Measurements from ENCODE around the gene PCDHGA10.
A peak's percentile ranks its signal among the peaks of the same experiment; 100 is the strongest.
"Not testable (repeated sequence)": the region's sequence is repeated elsewhere in the genome, so short reads cannot be mapped to it uniquely, and the experiment has no call there.

Gene PCDHGA10

GRCh38 chr5:141417494-141418172 is 4.8 kb downstream of the PCDHGA10 start, which contains the start of gene PCDHGB7:
TSS of gene PCDHGB7 (plus strand) at chr5:141417677. CDS start at chr5:141417860, 183 bp downstream.
- peak within 1 kb of the TSS; percentile 48 for H3K27ac ChIP-seq

DNA sequence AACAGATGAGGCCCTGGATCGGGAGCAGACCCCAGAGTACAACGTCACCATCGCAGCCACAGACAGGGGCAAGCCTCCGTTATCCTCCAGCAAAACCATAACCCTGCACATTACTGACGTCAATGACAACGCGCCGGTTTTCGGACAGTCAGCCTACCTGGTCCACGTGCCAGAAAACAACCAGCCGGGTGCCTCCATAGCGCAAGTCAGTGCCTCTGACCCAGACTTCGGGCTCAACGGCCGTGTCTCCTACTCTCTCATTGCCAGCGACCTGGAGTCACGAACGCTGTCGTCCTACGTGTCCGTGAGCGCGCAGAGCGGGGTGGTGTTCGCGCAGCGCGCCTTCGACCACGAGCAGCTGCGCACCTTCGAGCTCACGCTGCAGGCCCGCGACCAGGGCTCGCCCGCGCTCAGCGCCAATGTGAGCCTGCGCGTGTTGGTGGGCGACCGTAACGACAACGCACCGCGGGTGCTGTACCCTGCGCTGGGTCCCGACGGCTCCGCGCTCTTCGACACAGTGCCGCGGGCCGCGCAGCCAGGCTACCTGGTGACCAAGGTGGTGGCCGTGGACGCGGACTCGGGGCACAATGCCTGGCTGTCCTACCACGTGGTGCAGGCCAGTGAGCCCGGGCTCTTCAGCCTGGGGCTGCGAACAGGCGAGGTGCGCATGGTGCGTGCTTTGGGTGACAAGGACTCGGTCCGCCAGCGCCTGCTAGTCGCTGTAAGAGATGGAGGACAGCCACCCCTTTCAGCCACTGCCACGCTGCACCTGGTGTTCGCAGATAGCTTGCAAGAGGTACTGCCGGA is 6.5 kb downstream of the PCDHGA10 start:
- TF ChIP-seq, protein P1, sequence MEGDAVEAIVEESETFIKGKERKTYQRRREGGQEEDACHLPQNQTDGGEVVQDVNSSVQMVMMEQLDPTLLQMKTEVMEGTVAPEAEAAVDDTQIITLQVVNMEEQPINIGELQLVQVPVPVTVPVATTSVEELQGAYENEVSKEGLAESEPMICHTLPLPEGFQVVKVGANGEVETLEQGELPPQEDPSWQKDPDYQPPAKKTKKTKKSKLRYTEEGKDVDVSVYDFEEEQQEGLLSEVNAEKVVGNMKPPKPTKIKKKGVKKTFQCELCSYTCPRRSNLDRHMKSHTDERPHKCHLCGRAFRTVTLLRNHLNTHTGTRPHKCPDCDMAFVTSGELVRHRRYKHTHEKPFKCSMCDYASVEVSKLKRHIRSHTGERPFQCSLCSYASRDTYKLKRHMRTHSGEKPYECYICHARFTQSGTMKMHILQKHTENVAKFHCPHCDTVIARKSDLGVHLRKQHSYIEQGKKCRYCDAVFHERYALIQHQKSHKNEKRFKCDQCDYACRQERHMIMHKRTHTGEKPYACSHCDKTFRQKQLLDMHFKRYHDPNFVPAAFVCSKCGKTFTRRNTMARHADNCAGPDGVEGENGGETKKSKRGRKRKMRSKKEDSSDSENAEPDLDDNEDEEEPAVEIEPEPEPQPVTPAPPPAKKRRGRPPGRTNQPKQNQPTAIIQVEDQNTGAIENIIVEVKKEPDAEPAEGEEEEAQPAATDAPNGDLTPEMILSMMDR (conservative IDR thresholded peaks at IDR 0.05; ENCODE audit: low read depth) = no peak
- CTCF ChIA-PET = interaction anchor here (0.6 kb wide), 1 partner anchor 105 kb away, joined by 3 read pairs; no protein-coding TSS in a partner anchor
- no peak for DNase-seq (ENCODE audit: low spot score)
- POLR2A ChIA-PET (ENCODE audit: low non-redundant PET) = no interaction called here
- H3K27ac ChIP-seq = no peak overlapping the region

More at GRCh38 chr5:141417494-141418172, 4.8 kb downstream of the PCDHGA10 start, which contains the start of gene PCDHGB7:
- CTCF ChIA-PET = interaction anchor here (0.5 to 1.7 kb wide), 21 partner anchors 10 to 691 kb away, joined by 3 to 7 read pairs (median 3); partner anchors contain the start of genes PCDHB9, PCDHGA3, PCDHGA9 and PCDHGB6
- POLR2A ChIA-PET (ENCODE audit: low non-redundant PET) = not testable (repeated sequence)
- DNase-seq (ENCODE audit: low spot score) = peak; percentile 56
- TF ChIP-seq, protein P1 (conservative IDR thresholded peaks at IDR 0.05; ENCODE audit: low read depth) = peak; percentile 82

GRCh38 chr5:141420855-141421488 is 8.2 kb downstream of the PCDHGA10 start, which contains the start of gene PCDHGA11:
TSS of gene PCDHGA11 (plus strand) at chr5:141421051. CDS start at chr5:141421228, 177 bp downstream.
- no peak for DNase-seq (ENCODE audit: low spot score)
- ChIA-PET POLR2A (ENCODE audit: low non-redundant PET) (no interaction called here), CTCF (interaction anchor here (0.7 to 0.9 kb wide), 3 partner anchors 12 to 164 kb away, joined by 3 to 4 read pairs (median 4); no protein-coding TSS in a partner anchor)
- H3K27ac ChIP-seq = no peak within 1 kb of the TSS
- TF ChIP-seq, protein P1 (conservative IDR thresholded peaks at IDR 0.05; ENCODE audit: low read depth) = no peak

DNA sequence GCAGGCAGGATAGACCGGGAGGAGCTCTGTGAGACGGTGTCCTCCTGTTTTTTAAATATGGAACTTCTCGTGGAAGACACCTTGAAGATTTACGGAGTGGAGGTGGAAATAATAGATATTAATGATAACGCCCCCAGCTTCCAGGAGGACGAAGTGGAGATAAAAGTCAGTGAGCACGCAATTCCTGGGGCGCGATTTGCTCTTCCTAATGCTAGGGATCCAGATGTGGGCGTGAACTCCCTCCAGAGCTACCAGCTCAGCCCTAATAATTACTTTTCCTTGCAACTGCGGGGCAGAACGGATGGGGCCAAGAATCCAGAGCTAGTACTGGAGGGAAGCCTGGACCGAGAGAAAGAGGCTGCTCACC is 8.7 kb downstream of the PCDHGA10 start:
- H3K27ac ChIP-seq = no peak overlapping the region
- ChIA-PET CTCF (interaction anchor here (0.6 to 0.7 kb wide), 2 partner anchors 11 to 159 kb away, joined by 3 read pairs; no protein-coding TSS in a partner anchor), POLR2A (ENCODE audit: low non-redundant PET) (no interaction called here)
- TF ChIP-seq, protein P1 (conservative IDR thresholded peaks at IDR 0.05; ENCODE audit: low read depth) = no peak
- no peak for DNase-seq (ENCODE audit: low spot score)

GRCh38 chr5:141422742-141423291 is 10.0 kb downstream of the PCDHGA10 start:
- ChIA-PET CTCF (interaction anchor here (0.6 kb wide), 1 partner anchor 90 kb away, joined by 3 read pairs; no protein-coding TSS in a partner anchor), POLR2A (ENCODE audit: low non-redundant PET) (no interaction called here)
- DNase-seq (ENCODE audit: low spot score) = no peak

More at GRCh38 chr5:141422742-141423291, 10.0 kb downstream of the PCDHGA10 start:
- H3K27ac ChIP-seq = no peak overlapping the region
- TF ChIP-seq, protein P1 (conservative IDR thresholded peaks at IDR 0.05; ENCODE audit: low read depth) = no peak
